Neural cell (in vitro differentiated cells): ENCODE results near the gene ZDHHC17. TPM values are rescaled to one million over a fixed set of nuclear protein-coding genes. Genes with fewer than 3 reads are reported as not detected.
A peak's percentile ranks its signal among the peaks of the same experiment; 100 is the strongest.

ENCODE experiments used
- H2AFZ ChIP-seq: fragments of 200-600, 300-800 bp; sonication (generic), shearing (Covaris generic); 2 replicates; pipeline ENCODE4 v1.6.0; 2014; ENCODE audit warnings: low read depth, mild to moderate bottlenecking, antibody characterized with exemption, low read length, moderate library complexity
- H3F3A ChIP-seq: fragments of 200-600 bp; shearing (Covaris generic); 2 replicates; pipeline ENCODE4 v1.6.1; 2016; ENCODE audit warnings: mild to moderate bottlenecking, moderate library complexity, mixed read lengths, antibody characterized with exemption, low read length; ENCODE audit not compliant: insufficient read depth, poor library complexity, severe bottlenecking
- H3K27ac ChIP-seq: fragments of 200-600, 300-800 bp; sonication (generic), shearing (Covaris generic); 2 replicates; pipeline ENCODE4 v1.5.1; 2014; ENCODE audit warnings: mild to moderate bottlenecking, low read length, moderate library complexity
- H3K27me3 ChIP-seq: fragments of 300-800, 200-600 bp; sonication (generic), shearing (Covaris generic); 2 replicates; pipeline ENCODE4 v1.6.0; 2014; ENCODE audit warnings: mild to moderate bottlenecking, low read depth, low read length, moderate library complexity; ENCODE audit not compliant: insufficient read depth
- H3K36me3 ChIP-seq: fragments of 300-800, 200-600 bp; sonication (generic), shearing (Covaris generic); 2 replicates; pipeline ENCODE4 v1.5.1; 2014; ENCODE audit warnings: mild to moderate bottlenecking, antibody characterized with exemption, low read length, moderate library complexity; ENCODE audit not compliant: insufficient read depth
- H3K4me2 ChIP-seq: fragments of 300-800, 200-600 bp; sonication (generic), shearing (Covaris generic); 2 replicates; pipeline ENCODE4 v1.6.0; 2014; ENCODE audit warnings: mild to moderate bottlenecking, low read length
- H3K4me3 ChIP-seq: fragments of 300-800, 200-600 bp; sonication (generic), shearing (Covaris generic); 2 replicates; pipeline ENCODE4 v1.5.1; 2014; ENCODE audit warnings: mild to moderate bottlenecking, low read length, moderate library complexity
- H3K79me2 ChIP-seq: fragments of 200-600 bp; shearing (Covaris generic); replicated peaks from 2 replicates; pipeline ENCODE4 v1.6.0; 2014; ENCODE audit warnings: mild to moderate bottlenecking, low read length, moderate library complexity; ENCODE audit not compliant: insufficient read depth
- H3K9ac ChIP-seq: fragments of 300-800, 200-600 bp; sonication (generic), shearing (Covaris generic); 2 replicates; pipeline ENCODE4 v1.6.1; 2016; ENCODE audit warnings: mild to moderate bottlenecking, low read length, mixed read lengths
- H3K9me2 ChIP-seq: fragments of 200-600 bp; shearing (Covaris generic); 2 replicates; pipeline ENCODE4 v1.6.1; 2016; ENCODE audit warnings: mild to moderate bottlenecking, low read length, mixed read lengths; ENCODE audit not compliant: insufficient read depth
- H3K9me3 ChIP-seq: fragments of 200-600, 300-800 bp; sonication (generic), shearing (Covaris generic); 2 replicates; pipeline ENCODE4 v1.6.1; 2016; ENCODE audit warnings: mild to moderate bottlenecking, mixed run types, low read length, moderate library complexity, mixed read lengths
- H4K20me1 ChIP-seq: fragments of 200-600 bp; shearing (Covaris generic); 2 replicates; pipeline ENCODE4 v1.6.1; 2016; ENCODE audit warnings: mild to moderate bottlenecking, mixed run types; ENCODE audit not compliant: insufficient read depth
- EP300 ChIP-seq: fragments of 450-650 bp; conservative IDR thresholded peaks from 2 replicates; pipeline ENCODE4 v1.6.1; 2014; ENCODE audit warnings: antibody characterized with exemption, mild to moderate bottlenecking, moderate library complexity; ENCODE audit not compliant: poor library complexity, severe bottlenecking
- EZH2 ChIP-seq: fragments of 200-600, 300-800 bp; shearing (Covaris generic), sonication (generic); IDR thresholded peaks from 2 replicates; pipeline ENCODE4 v1.6.1; 2014; ENCODE audit warnings: antibody characterized with exemption, low read length, borderline replicate concordance, mild to moderate bottlenecking; ENCODE audit not compliant: insufficient read depth, poor library complexity, severe bottlenecking
- MXI1 ChIP-seq: fragments of 450-650 bp; conservative IDR thresholded peaks from 2 replicates; pipeline ENCODE4 v1.6.1; 2014; ENCODE audit warnings: antibody characterized with exemption, mild to moderate bottlenecking; ENCODE audit not compliant: poor library complexity, severe bottlenecking
- POLR2AphosphoS5 ChIP-seq: IDR thresholded peaks from 2 replicates; pipeline ENCODE4 v1.6.1; 2012
- RAD21 ChIP-seq: fragments of 450-650 bp; conservative IDR thresholded peaks from 2 replicates; pipeline ENCODE4 v1.6.1; 2014; ENCODE audit warnings: antibody characterized with exemption, mild to moderate bottlenecking, moderate library complexity
- SMC3 ChIP-seq: fragments of 450-650 bp; conservative IDR thresholded peaks from 2 replicates; pipeline ENCODE4 v1.6.1; 2014; ENCODE audit warnings: antibody characterized with exemption, mild to moderate bottlenecking, moderate library complexity; ENCODE audit not compliant: poor library complexity
- TAF1 ChIP-seq: IDR thresholded peaks from 2 replicates; pipeline ENCODE4 v1.6.1; 2012; ENCODE audit warnings: low read depth
- polyA plus RNA-seq: library from polyadenylated mRNA; depleted of rRNA; stranded (reverse); fragments of >200 nt; gene quantifications from 2 replicates; pipeline ENCODE4 v1.2.3, GENCODE V29; 2014
- TF ChIP-seq, protein P1 (sequence below): fragments of 450-650 bp; IDR thresholded peaks from 2 replicates; pipeline ENCODE4 v1.5.1; 2014; ENCODE audit warnings: antibody characterized with exemption, mild to moderate bottlenecking, moderate library complexity; ENCODE audit not compliant: poor library complexity, severe bottlenecking
- TF ChIP-seq, protein P2 (sequence below): IDR thresholded peaks from 2 replicates; pipeline ENCODE4 v1.6.1; 2012; ENCODE audit warnings: borderline replicate concordance

Gene ZDHHC17
- polyA plus RNA-seq, 1 donor from 2014 or later = 217 TPM

DNA sequence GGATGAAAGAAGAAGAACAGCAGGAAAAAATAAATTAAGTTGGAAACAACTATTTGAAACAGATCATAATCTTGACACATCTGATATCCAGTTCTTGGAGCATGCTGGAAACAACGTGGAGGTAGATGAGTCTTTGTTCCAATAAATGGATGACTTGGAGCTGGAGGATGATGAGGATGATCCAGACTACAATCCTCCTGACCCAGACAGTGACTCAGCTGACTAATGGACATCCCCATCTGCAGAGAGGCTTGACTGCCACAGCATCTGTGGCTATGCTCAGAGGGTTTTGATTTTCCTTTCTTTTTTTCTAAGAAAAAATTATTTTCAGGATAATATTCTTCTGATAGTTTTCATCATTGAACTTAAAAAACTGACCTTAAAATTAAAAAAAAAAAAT, 6.2 kb upstream of the ZDHHC17 start:
- Histone ChIP-seq H4K20me1 (no peaks in the 10 kb centered on the region), H3K79me2 (no peaks in the 10 kb centered on the region), H3F3A (no peaks in the 10 kb centered on the region), H3K9me2 (no peaks in the 10 kb centered on the region), H3K4me3 (no peak overlapping the region), H3K36me3 (no peaks in the 10 kb centered on the region), H3K9ac (no peak overlapping the region), H3K27me3 (no peaks in the 10 kb centered on the region), H2AFZ (no peak overlapping the region), H3K4me2 (no peak overlapping the region), H3K27ac (no peak overlapping the region), H3K9me3 (no peaks in the 10 kb centered on the region)
- TF ChIP-seq, protein P1, sequence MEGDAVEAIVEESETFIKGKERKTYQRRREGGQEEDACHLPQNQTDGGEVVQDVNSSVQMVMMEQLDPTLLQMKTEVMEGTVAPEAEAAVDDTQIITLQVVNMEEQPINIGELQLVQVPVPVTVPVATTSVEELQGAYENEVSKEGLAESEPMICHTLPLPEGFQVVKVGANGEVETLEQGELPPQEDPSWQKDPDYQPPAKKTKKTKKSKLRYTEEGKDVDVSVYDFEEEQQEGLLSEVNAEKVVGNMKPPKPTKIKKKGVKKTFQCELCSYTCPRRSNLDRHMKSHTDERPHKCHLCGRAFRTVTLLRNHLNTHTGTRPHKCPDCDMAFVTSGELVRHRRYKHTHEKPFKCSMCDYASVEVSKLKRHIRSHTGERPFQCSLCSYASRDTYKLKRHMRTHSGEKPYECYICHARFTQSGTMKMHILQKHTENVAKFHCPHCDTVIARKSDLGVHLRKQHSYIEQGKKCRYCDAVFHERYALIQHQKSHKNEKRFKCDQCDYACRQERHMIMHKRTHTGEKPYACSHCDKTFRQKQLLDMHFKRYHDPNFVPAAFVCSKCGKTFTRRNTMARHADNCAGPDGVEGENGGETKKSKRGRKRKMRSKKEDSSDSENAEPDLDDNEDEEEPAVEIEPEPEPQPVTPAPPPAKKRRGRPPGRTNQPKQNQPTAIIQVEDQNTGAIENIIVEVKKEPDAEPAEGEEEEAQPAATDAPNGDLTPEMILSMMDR = no peak
- TF ChIP-seq RAD21 (no peak), SMC3 (no peak), EZH2 (no peak), EP300 (no peak), TAF1 (no peak), POLR2AphosphoS5 (no peak), MXI1 (no peak)
- TF ChIP-seq, protein P2, sequence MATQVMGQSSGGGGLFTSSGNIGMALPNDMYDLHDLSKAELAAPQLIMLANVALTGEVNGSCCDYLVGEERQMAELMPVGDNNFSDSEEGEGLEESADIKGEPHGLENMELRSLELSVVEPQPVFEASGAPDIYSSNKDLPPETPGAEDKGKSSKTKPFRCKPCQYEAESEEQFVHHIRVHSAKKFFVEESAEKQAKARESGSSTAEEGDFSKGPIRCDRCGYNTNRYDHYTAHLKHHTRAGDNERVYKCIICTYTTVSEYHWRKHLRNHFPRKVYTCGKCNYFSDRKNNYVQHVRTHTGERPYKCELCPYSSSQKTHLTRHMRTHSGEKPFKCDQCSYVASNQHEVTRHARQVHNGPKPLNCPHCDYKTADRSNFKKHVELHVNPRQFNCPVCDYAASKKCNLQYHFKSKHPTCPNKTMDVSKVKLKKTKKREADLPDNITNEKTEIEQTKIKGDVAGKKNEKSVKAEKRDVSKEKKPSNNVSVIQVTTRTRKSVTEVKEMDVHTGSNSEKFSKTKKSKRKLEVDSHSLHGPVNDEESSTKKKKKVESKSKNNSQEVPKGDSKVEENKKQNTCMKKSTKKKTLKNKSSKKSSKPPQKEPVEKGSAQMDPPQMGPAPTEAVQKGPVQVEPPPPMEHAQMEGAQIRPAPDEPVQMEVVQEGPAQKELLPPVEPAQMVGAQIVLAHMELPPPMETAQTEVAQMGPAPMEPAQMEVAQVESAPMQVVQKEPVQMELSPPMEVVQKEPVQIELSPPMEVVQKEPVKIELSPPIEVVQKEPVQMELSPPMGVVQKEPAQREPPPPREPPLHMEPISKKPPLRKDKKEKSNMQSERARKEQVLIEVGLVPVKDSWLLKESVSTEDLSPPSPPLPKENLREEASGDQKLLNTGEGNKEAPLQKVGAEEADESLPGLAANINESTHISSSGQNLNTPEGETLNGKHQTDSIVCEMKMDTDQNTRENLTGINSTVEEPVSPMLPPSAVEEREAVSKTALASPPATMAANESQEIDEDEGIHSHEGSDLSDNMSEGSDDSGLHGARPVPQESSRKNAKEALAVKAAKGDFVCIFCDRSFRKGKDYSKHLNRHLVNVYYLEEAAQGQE = no peak

DNA sequence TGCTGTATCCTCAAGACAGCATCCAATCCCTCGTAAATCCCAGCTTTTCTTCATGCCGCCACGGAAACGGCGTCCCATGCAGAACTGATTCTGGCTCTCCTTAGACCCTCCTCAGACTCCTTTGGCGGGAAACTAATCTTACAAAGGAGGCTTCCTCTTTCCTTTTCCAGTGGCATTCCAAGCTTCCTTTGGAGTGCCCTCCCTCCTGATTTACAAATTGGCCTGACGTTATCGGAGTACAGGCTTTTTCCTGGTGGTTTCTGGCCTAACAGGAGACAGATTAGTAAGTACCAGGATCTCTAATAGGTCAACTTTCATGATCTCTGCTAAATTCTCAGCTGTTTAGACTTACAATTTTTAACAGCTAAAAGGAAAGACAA, 1.3 kb upstream of the ZDHHC17 start:
- Histone ChIP-seq H3K4me3 (peak overlapping the region; percentile 94), H3K4me2 (no peak overlapping the region), H3K9me3 (no peaks in the 10 kb centered on the region), H4K20me1 (no peaks in the 10 kb centered on the region), H3K9me2 (no peaks in the 10 kb centered on the region), H3K27ac (no peak overlapping the region), H3K9ac (no peak overlapping the region), H3K36me3 (no peaks in the 10 kb centered on the region), H3K79me2 (peaks cover 31% of the 10 kb centered on the region), H3F3A (peaks cover 6% of the 10 kb centered on the region), H2AFZ (no peak overlapping the region), H3K27me3 (no peaks in the 10 kb centered on the region)
- no peak for TF ChIP-seq SMC3
- TF ChIP-seq MXI1 = no peak
- TF ChIP-seq EP300 = no peak
- TF ChIP-seq TAF1 = no peak

DNA sequence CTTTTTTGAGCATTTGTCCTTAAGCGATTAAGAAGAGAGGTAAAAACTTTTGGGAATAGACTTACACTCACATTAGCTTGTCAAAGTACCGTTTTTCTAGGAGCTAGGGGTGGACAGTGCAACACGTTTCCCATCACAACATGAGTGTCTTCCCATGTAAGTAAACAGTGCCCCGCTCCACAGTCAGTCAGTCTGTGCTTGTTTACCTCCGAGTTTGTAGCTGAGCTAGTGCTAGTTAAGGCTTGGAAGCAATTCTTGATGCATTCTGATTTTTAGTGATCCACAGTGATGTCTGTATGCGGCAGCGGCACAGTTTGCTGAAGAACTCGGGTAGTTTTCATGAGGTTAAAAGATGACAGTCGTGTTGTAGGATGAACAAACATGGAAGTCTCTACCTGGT, 941 bp downstream of the ZDHHC17 start:
- Histone ChIP-seq H3K4me3 (peak overlapping the region; percentile 94), H3K79me2 (peaks cover 52% of the 10 kb centered on the region), H3K9ac (peak overlapping the region; percentile 99), H4K20me1 (no peaks in the 10 kb centered on the region), H2AFZ (peak overlapping the region; percentile 98), H3K9me2 (no peaks in the 10 kb centered on the region), H3K27ac (peak overlapping the region; percentile 98), H3K36me3 (no peaks in the 10 kb centered on the region), H3K9me3 (no peaks in the 10 kb centered on the region), H3K4me2 (peak overlapping the region; percentile 90), H3K27me3 (no peaks in the 10 kb centered on the region), H3F3A (peaks cover 6% of the 10 kb centered on the region)
- TF ChIP-seq, protein P2 = no peak
- TF ChIP-seq SMC3 (no peak), EP300 (no peak), MXI1 (no peak), RAD21 (no peak), TAF1 (no peak), POLR2AphosphoS5 (no peak), EZH2 (no peak)
- TF ChIP-seq, protein P1 = no peak
